ENCODE data around the gene FBN1. TPM values are rescaled to one million over a fixed set of nuclear protein-coding genes. Genes with fewer than 3 reads are reported as not detected.
A peak's percentile ranks its signal among the peaks of the same experiment; 100 is the strongest.

The FBN1 gene
- total RNA-seq, 1 donor from 2014 or later = 1,183 TPM

- Mint-ChIP-seq H3K4me3 (ENCODE audit: unreplicated experiment) (no peak overlapping the region), H3K27me3 (ENCODE audit: low read depth) (no peaks in the 10 kb centered on the region), H3K4me1 (ENCODE audit: low read depth) (peaks cover 44% of the 10 kb centered on the region), H3K36me3 (ENCODE audit: low read depth) (peaks cover 29% of the 10 kb centered on the region), H3K27ac (ENCODE audit: unreplicated experiment) (no peak overlapping the region), H3K9me3 (ENCODE audit: low read depth) (no peaks in the 10 kb centered on the region)
- no peak for TF ChIP-seq CTCF (IDR thresholded peaks at IDR 0.05)
- DNase-seq (ENCODE audit: low spot score) = no peak
Measured at GRCh38 chr15:48596841-48597240, 48.7 kb downstream of the FBN1 start.

GRCh38 chr15:48596415-48596814, 49.1 kb downstream of the FBN1 start:
- TF ChIP-seq CTCF (IDR thresholded peaks at IDR 0.05) = no peak
- no peak for DNase-seq (ENCODE audit: low spot score)
- no peak overlapping the region for H3K27ac Mint-ChIP-seq (ENCODE audit: unreplicated experiment)
- peaks cover 42% of the 10 kb centered on the region for H3K4me1 Mint-ChIP-seq (ENCODE audit: low read depth)
- H3K36me3 Mint-ChIP-seq (ENCODE audit: low read depth) = peaks cover 28% of the 10 kb centered on the region
- no peak overlapping the region for H3K4me3 Mint-ChIP-seq (ENCODE audit: unreplicated experiment)
- no peaks in the 10 kb centered on the region for H3K9me3 Mint-ChIP-seq (ENCODE audit: low read depth)
- no peaks in the 10 kb centered on the region for H3K27me3 Mint-ChIP-seq (ENCODE audit: low read depth)

GRCh38 chr15:48595981-48596380, 49.5 kb downstream of the FBN1 start:
- Mint-ChIP-seq H3K36me3 (ENCODE audit: low read depth) (peaks cover 28% of the 10 kb centered on the region), H3K27me3 (ENCODE audit: low read depth) (no peaks in the 10 kb centered on the region), H3K4me1 (ENCODE audit: low read depth) (peaks cover 40% of the 10 kb centered on the region), H3K27ac (ENCODE audit: unreplicated experiment) (no peak overlapping the region), H3K4me3 (ENCODE audit: unreplicated experiment) (no peak overlapping the region), H3K9me3 (ENCODE audit: low read depth) (no peaks in the 10 kb centered on the region)
- DNase-seq (ENCODE audit: low spot score) = no peak
- no peak for TF ChIP-seq CTCF (IDR thresholded peaks at IDR 0.05)

- peak overlapping the region; percentile 89 for H3K27ac Mint-ChIP-seq (ENCODE audit: unreplicated experiment)
- H3K9me3 Mint-ChIP-seq (ENCODE audit: low read depth) = no peaks in the 10 kb centered on the region
- no peak for DNase-seq (ENCODE audit: low spot score)
- H3K4me1 Mint-ChIP-seq (ENCODE audit: low read depth) = peaks cover 45% of the 10 kb centered on the region
- no peak for TF ChIP-seq CTCF (IDR thresholded peaks at IDR 0.05)
- H3K27me3 Mint-ChIP-seq (ENCODE audit: low read depth) = no peaks in the 10 kb centered on the region
- no peak overlapping the region for H3K4me3 Mint-ChIP-seq (ENCODE audit: unreplicated experiment)
- peaks cover 34% of the 10 kb centered on the region for H3K36me3 Mint-ChIP-seq (ENCODE audit: low read depth)
Measured at GRCh38 chr15:48592933-48593332, 52.6 kb downstream of the FBN1 start.

- no peak for TF ChIP-seq CTCF (IDR thresholded peaks at IDR 0.05)
- peaks cover 34% of the 10 kb centered on the region for H3K36me3 Mint-ChIP-seq (ENCODE audit: low read depth)
- peaks cover 51% of the 10 kb centered on the region for H3K4me1 Mint-ChIP-seq (ENCODE audit: low read depth)
- no peak overlapping the region for H3K4me3 Mint-ChIP-seq (ENCODE audit: unreplicated experiment)
- no peaks in the 10 kb centered on the region for H3K27me3 Mint-ChIP-seq (ENCODE audit: low read depth)
- H3K9me3 Mint-ChIP-seq (ENCODE audit: low read depth) = no peaks in the 10 kb centered on the region
- peak overlapping the region; percentile 89 for H3K27ac Mint-ChIP-seq (ENCODE audit: unreplicated experiment)
- DNase-seq (ENCODE audit: low spot score) = no peak
Measured at GRCh38 chr15:48592221-48592731, 53.2 kb downstream of the FBN1 start.

Measured in chondrocyte (in vitro differentiated cells).